ENCODE data around the gene LRRFIP2. TPM values are rescaled to one million over a fixed set of nuclear protein-coding genes. Genes with fewer than 3 reads are reported as not detected.

LRRFIP2 gene
- total RNA-seq, 4 donors from 2014 or later: 152 to 166 (median 152) TPM

DNA sequence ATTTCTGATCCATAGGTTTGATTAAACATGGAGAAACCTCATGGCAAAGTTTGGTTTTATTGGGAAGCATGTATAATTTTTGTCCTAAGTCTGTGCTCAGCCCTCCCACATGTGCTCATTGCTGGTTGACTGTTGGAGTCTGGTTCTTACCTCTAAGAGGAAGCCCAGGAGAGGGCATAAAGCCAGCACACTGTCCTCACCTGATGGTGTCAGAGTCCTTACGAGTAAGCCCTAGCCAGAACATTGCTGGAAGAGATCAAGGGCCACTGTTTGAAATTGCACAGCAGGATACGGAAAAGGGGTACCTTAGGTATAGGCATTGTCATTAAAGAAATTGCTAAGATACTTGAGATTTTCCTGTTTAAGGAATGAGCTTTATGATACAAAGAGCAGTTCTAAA, 159.8 kb downstream of the LRRFIP2 start:
- Histone ChIP-seq H3K27me3 (no peaks in the 10 kb centered on the region), H3K4me1 (no peaks in the 10 kb centered on the region), H3K27ac (no peak overlapping the region), H3K9me3 (no peaks in the 10 kb centered on the region), H3K36me3 (peaks cover 0 to 90% (median 0%) of the 10 kb centered on the region in 3 donors), H3K4me3 (no peak overlapping the region)
- DNase-seq: no peak
- TF ChIP-seq CTCF (IDR thresholded peaks at IDR 0.05) (no peak), POLR2A (IDR thresholded peaks at IDR 0.05) (no peak)

Small RNAs within 50 kb of the gene (small RNA-seq; reads per million reads assigned to genes)
- gene RF00019 (0 reads per million in 2 donors), gene RNU6-1301P (0 reads per million in 2 donors)

Other genes starting within 250 kb of the LRRFIP2 start
- 10 to 100 TPM; 47.9 to 92.6 (median 59.9) TPM for gene TRANK1, start 229.5 kb downstream of the LRRFIP2 start, total RNA-seq
- 10 to 100 TPM in 2 of 4 donors, 1 to 10 TPM in 2; 7.5 to 17.4 (median 10.6) TPM for gene EPM2AIP1, start 181.5 kb downstream of the LRRFIP2 start, total RNA-seq
- gene MLH1, start 181.1 kb downstream of the LRRFIP2 start, total RNA-seq: 100 to 1,000 TPM in 1 of 4 donors, 10 to 100 TPM in 3; 21.4 to 149 (median 27.4) TPM
- gene GOLGA4, start 68.7 kb upstream of the LRRFIP2 start, total RNA-seq: 100 to 1,000 TPM; 174 to 236 (median 208) TPM